GM18873 (cell line): ENCODE measurements around the gene KCNG2.
"Not testable (repeated sequence)": the region's sequence is repeated elsewhere in the genome, so short reads cannot be mapped to it uniquely, and the experiment has no call there.

Experiments used
- ATAC-seq: cut with Tn5 transposase; IDR thresholded peaks from one replicate; pipeline ENCODE4 v1.9.1; 2021; ENCODE audit warnings: mild to moderate bottlenecking, moderate library complexity, moderate number of reproducible peaks; ENCODE audit not compliant: unreplicated experiment, low FRiP score

The KCNG2 gene

GRCh38 chr18:79849328-79850207 is 51.8 kb downstream of the KCNG2 start:
- ATAC-seq = no peak

- no peak for ATAC-seq
These were observed 53.0 kb downstream of the KCNG2 start for GRCh38 chr18:79850731-79851130.

GRCh38 chr18:79851489-79851888 is 53.8 kb downstream of the KCNG2 start:
- no peak for ATAC-seq

- no peak for ATAC-seq
These were observed 54.2 kb downstream of the KCNG2 start for GRCh38 chr18:79851950-79852349.

- ATAC-seq = no peak
These were observed 55.0 kb downstream of the KCNG2 start for GRCh38 chr18:79852561-79853302.

- no peak for ATAC-seq
These were observed 55.7 kb downstream of the KCNG2 start for GRCh38 chr18:79853303-79853992.

- no peak for ATAC-seq
These were observed 56.2 kb downstream of the KCNG2 start for GRCh38 chr18:79853993-79854364.

- ATAC-seq = peak; percentile 87
These were observed 57.6 kb downstream of the KCNG2 start for GRCh38 chr18:79855147-79855933.

GRCh38 chr18:79856119-79857007 is 58.6 kb downstream of the KCNG2 start:
- peak; percentile 45 for ATAC-seq

GRCh38 chr18:79857082-79857671 is 59.4 kb downstream of the KCNG2 start:
- no peak for ATAC-seq

- ATAC-seq = no peak
These were observed 61.6 kb downstream of the KCNG2 start for GRCh38 chr18:79859314-79859713.

- ATAC-seq = no peak
These were observed 63.9 kb downstream of the KCNG2 start for GRCh38 chr18:79861687-79862086.

GRCh38 chr18:79862562-79862961 is 64.8 kb downstream of the KCNG2 start:
- no peak for ATAC-seq

GRCh38 chr18:79863161-79864005 is 65.6 kb downstream of the KCNG2 start:
- ATAC-seq = no peak

GRCh38 chr18:79864006-79864725 is 66.4 kb downstream of the KCNG2 start:
- no peak for ATAC-seq

- ATAC-seq = not testable (repeated sequence)
These were observed 67.2 kb downstream of the KCNG2 start for GRCh38 chr18:79864955-79865354.

GRCh38 chr18:79865951-79866350 is 68.2 kb downstream of the KCNG2 start:
- ATAC-seq = not testable (repeated sequence)
